Subcutaneous adipose tissue (tissue), 4 donors: ENCODE results near the gene LGR4. TPM values are rescaled to one million over a fixed set of nuclear protein-coding genes. Genes with fewer than 3 reads are reported as not detected.

Source experiments
- CTCF ChIP-seq: fragments of 450-650 bp; IDR thresholded peaks from one replicate; pipeline ENCODE4 v1.5.1; 2016; ENCODE audit warnings: low read depth, mild to moderate bottlenecking, control low read depth, antibody characterized with exemption, moderate library complexity
- total RNA-seq, 4 donors: library from RNA; depleted of rRNA; stranded (reverse); fragments of >200 nt; gene quantifications; one replicate each; pipeline ENCODE4 v1.1.0, GENCODE V29; 2016

Gene LGR4
- total RNA-seq, 4 donors from 2014 or later: 41.3 to 106 (median 48.8) TPM

GRCh38 chr11:27444801-27445215, 27.8 kb downstream of the LGR4 start:
- no peak for TF ChIP-seq CTCF

- no peak for TF ChIP-seq CTCF
These were observed 28.7 kb downstream of the LGR4 start for GRCh38 chr11:27443746-27444507.

- no peak for TF ChIP-seq CTCF
These were observed 29.4 kb downstream of the LGR4 start for GRCh38 chr11:27443227-27443626.

GRCh38 chr11:27440090-27440489, 32.5 kb downstream of the LGR4 start:
- no peak for TF ChIP-seq CTCF

GRCh38 chr11:27438595-27438981, 34.0 kb downstream of the LGR4 start:
- TF ChIP-seq CTCF: no peak

GRCh38 chr11:27437829-27438594, 34.6 kb downstream of the LGR4 start:
- no peak for TF ChIP-seq CTCF

GRCh38 chr11:27436916-27437315, 35.7 kb downstream of the LGR4 start:
- TF ChIP-seq CTCF: no peak
